Mucosa of rectum (tissue), 2 donors: ENCODE measurements around the gene RHBDL3.

Source experiments
- H3K27ac ChIP-seq, 2 donors: one replicate each; pipeline ENCODE4 v1.7.0; 2013; ENCODE audit warnings: inconsistent platforms in 2 of 2, low read depth in 2 of 2, low read length in 2 of 2
- H3K27me3 ChIP-seq, 2 donors: one replicate each; pipeline ENCODE4 v1.7.0; 2013; ENCODE audit warnings: low read length in 2 of 2; ENCODE audit not compliant: control insufficient read depth in 2 of 2, insufficient read depth in 2 of 2
- H3K36me3 ChIP-seq, 2 donors: one replicate each; pipeline ENCODE4 v1.7.0; 2013; ENCODE audit warnings: low read length in 2 of 2; ENCODE audit not compliant: control insufficient read depth in 2 of 2, insufficient read depth in 2 of 2
- H3K4me1 ChIP-seq, 2 donors: one replicate each; pipeline ENCODE4 v1.7.0; 2013; ENCODE audit warnings: low read length in 2 of 2, mild to moderate bottlenecking in 1 of 2; ENCODE audit not compliant: control insufficient read depth in 2 of 2, insufficient read depth in 2 of 2
- H3K4me3 ChIP-seq, 2 donors: one replicate each; pipeline ENCODE4 v1.7.0; 2013; ENCODE audit warnings: low read length in 2 of 2
- H3K9ac ChIP-seq, 2 donors: one replicate each; pipeline ENCODE4 v1.7.0; 2013; ENCODE audit warnings: low read length in 2 of 2, low read depth in 1 of 2, mild to moderate bottlenecking in 1 of 2
- H3K9me3 ChIP-seq, 2 donors: one replicate each; pipeline ENCODE4 v1.7.0; 2013; ENCODE audit warnings: low read length in 2 of 2; ENCODE audit not compliant: control insufficient read depth in 2 of 2
- donor health status: healthy.
- donor health status: Normal muscosa, but diverticular disease.

RHBDL3 gene

GRCh38 chr17:32355649-32356377 is 90.2 kb downstream of the RHBDL3 start:
- Histone ChIP-seq H3K9ac (no peak overlapping the region), H3K27me3 (no peaks in the 10 kb centered on the region), H3K4me3 (no peak overlapping the region), H3K36me3 (peaks cover 54 to 58% of the 10 kb centered on the region in 2 donors), H3K27ac (no peak overlapping the region), H3K4me1 (peaks cover 19 to 21% of the 10 kb centered on the region in 2 donors), H3K9me3 (no peaks in the 10 kb centered on the region)

GRCh38 chr17:32356378-32356743 is 90.7 kb downstream of the RHBDL3 start:
- Histone ChIP-seq H3K27ac (no peak overlapping the region), H3K9ac (no peak overlapping the region), H3K4me3 (no peak overlapping the region), H3K4me1 (peaks cover 17 to 21% of the 10 kb centered on the region in 2 donors), H3K27me3 (no peaks in the 10 kb centered on the region), H3K36me3 (peaks cover 59 to 63% of the 10 kb centered on the region in 2 donors), H3K9me3 (no peaks in the 10 kb centered on the region)

DNA sequence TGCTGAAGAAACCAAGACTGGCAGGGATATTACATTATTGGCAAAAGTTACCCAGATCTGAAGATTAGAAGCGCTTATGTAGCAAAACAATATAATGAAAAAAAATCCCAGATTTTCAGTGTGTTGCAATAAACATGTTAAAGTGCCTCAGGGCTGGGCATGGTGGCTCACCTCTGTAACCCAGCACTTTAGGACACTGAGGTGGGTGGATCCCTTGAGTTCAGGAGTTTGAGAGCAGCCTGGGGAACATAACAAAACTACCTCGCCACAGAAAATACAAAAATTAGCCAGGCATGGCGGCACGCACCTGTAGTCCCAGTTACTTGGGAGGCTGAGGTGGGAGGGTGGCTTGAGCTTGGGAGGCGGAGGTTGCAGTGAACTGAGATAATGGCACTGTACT is 91.1 kb downstream of the RHBDL3 start:
- Histone ChIP-seq H3K36me3 (peaks cover 63 to 64% of the 10 kb centered on the region in 2 donors), H3K9me3 (no peaks in the 10 kb centered on the region), H3K9ac (no peak overlapping the region), H3K27ac (no peak overlapping the region), H3K4me3 (no peak overlapping the region), H3K4me1 (peaks cover 13 to 19% of the 10 kb centered on the region in 2 donors), H3K27me3 (no peaks in the 10 kb centered on the region)

DNA sequence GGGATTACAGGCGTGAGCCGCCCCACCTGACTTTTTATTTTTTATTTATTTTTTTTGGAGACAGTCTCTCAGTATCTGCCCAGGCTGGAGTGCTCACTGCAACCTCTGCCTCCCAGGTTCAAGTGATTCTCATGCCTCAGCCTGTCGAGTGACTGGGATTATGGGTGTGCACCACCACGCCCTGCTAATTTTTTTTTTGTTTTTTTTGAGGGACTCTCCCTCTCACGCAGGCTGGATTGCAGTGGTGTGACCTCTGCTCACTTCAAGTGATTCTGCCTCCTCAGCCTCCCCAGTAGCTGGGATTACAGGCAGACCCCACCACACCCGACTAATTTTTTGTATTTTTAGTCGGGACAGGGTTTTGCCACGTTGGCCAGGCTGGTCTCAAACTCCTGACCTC is 92.0 kb downstream of the RHBDL3 start:
- Histone ChIP-seq H3K4me1 (peaks cover 7 to 14% of the 10 kb centered on the region in 2 donors), H3K9ac (no peak overlapping the region), H3K36me3 (peaks cover 69 to 72% of the 10 kb centered on the region in 2 donors), H3K27ac (no peak overlapping the region), H3K4me3 (no peak overlapping the region), H3K9me3 (no peaks in the 10 kb centered on the region), H3K27me3 (no peaks in the 10 kb centered on the region)

- Histone ChIP-seq H3K27me3 (no peaks in the 10 kb centered on the region), H3K4me1 (peaks cover 0 to 2% of the 10 kb centered on the region in 2 donors), H3K9me3 (no peaks in the 10 kb centered on the region), H3K27ac (no peak overlapping the region), H3K36me3 (peaks cover 74 to 82% of the 10 kb centered on the region in 2 donors), H3K9ac (no peak overlapping the region), H3K4me3 (no peak overlapping the region)
Observed at GRCh38 chr17:32361270-32361669, 95.6 kb downstream of the RHBDL3 start.

DNA sequence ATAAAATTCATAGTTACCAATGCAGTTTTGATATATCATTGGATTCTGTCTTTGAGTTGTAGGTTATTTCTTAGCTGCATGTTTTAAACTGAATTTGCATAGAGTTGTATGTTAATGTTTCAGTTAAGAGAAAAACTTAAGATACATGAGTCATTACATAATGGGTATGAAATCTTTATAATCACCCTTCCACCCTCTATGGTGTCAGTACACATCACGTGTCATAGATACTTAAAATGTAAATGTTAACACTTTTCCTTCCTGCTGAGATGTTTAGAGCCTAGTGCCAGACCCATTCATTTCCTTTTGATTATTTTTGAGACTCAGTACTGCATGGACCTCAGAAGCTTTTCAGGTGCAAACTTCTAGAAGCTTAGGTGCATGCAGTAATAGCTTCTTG is 104.8 kb downstream of the RHBDL3 start:
- H3K4me1 ChIP-seq = no peaks in the 10 kb centered on the region
- no peaks in the 10 kb centered on the region for H3K27me3 ChIP-seq
- H3K9me3 ChIP-seq = no peaks in the 10 kb centered on the region
- no peak overlapping the region for H3K27ac ChIP-seq
- H3K36me3 ChIP-seq = peaks cover 74 to 75% of the 10 kb centered on the region in 2 donors
- no peak overlapping the region for H3K4me3 ChIP-seq
- H3K9ac ChIP-seq = no peak overlapping the region
